ENCODE results near the gene FLYWCH1. TPM values are rescaled to one million over a fixed set of nuclear protein-coding genes. Genes with fewer than 3 reads are reported as not detected.
"Not testable (repeated sequence)": the region's sequence is repeated elsewhere in the genome, so short reads cannot be mapped to it uniquely, and the experiment has no call there.

Gene FLYWCH1
- total RNA-seq, 2 experiments from 2014 or later: 26.1 to 61.9 TPM

- Histone ChIP-seq H2AFZ (ENCODE audit: low read length) (no peak overlapping the region), H3K4me2 (ENCODE audit: low read length) (peak overlapping the region; percentile 36; the same call in 1 of the 2 replicates), H3K9me3 (ENCODE audit: low read length) (no peaks in the 10 kb centered on the region), H3K36me3 (ENCODE audit: insufficient read depth, low read length) (no peaks in the 10 kb centered on the region; the same call in 1 of the 2 replicates), H3K9me2 (ENCODE audit: insufficient read depth, low read length) (no peaks in the 10 kb centered on the region), H3K4me3 (ENCODE audit: low read depth, low read length, poor library complexity, severe bottlenecking) (no peak overlapping the region), H3K27ac (ENCODE audit: low read depth, low read length, poor library complexity, severe bottlenecking) (no peak overlapping the region), H3K4me1 (ENCODE audit: insufficient read depth, low read length, poor library complexity, severe bottlenecking) (peaks cover 4% of the 10 kb centered on the region), H4K20me1 (ENCODE audit: insufficient read depth, low read length) (peaks cover 4% of the 10 kb centered on the region; the same call in 1 of the 2 replicates), H3K79me2 (ENCODE audit: insufficient read depth, low read depth, low read length) (no peaks in the 10 kb centered on the region)
- no TSS peak for BruUV-seq (replicated peaks)
- CTCF ChIA-PET (ENCODE audit: unreplicated experiment): no interaction called here
- intact Hi-C loops (cut with micrococcal nuclease; ENCODE audit: unreplicated experiment): loop anchor here (5.0 kb wide), 1 partner anchor 36 kb away; the partner anchor contains the start of gene KREMEN2
- no peak for TF ChIP-seq EZH2phosphoT487 (IDR thresholded peaks at IDR 0.05; ENCODE audit: borderline replicate concordance, low read depth, low read length)
- TF ChIP-seq CTCF (conservative IDR thresholded peaks at IDR 0.05; ENCODE audit: low read length): no peak
- POLR2A ChIA-PET: no interaction called here
- DNase-seq (ENCODE audit: low spot score): no peak
Observed at GRCh38 chr16:2926650-2926999, 14.9 kb downstream of the FLYWCH1 start.

- Histone ChIP-seq H3K9me2 (ENCODE audit: insufficient read depth, low read length) (no peaks in the 10 kb centered on the region), H3K9me3 (ENCODE audit: low read length) (no peaks in the 10 kb centered on the region), H3K4me2 (ENCODE audit: low read length) (peak overlapping the region; percentile 36; the same call in 1 of the 2 replicates), H3K79me2 (ENCODE audit: insufficient read depth, low read depth, low read length) (no peaks in the 10 kb centered on the region), H3K4me3 (ENCODE audit: low read depth, low read length, poor library complexity, severe bottlenecking) (no peak overlapping the region), H4K20me1 (ENCODE audit: insufficient read depth, low read length) (peaks cover 4% of the 10 kb centered on the region; the same call in 1 of the 2 replicates), H3K27ac (ENCODE audit: low read depth, low read length, poor library complexity, severe bottlenecking) (no peak overlapping the region), H3K4me1 (ENCODE audit: insufficient read depth, low read length, poor library complexity, severe bottlenecking) (peaks cover 4% of the 10 kb centered on the region), H2AFZ (ENCODE audit: low read length) (no peak overlapping the region), H3K36me3 (ENCODE audit: insufficient read depth, low read length) (no peaks in the 10 kb centered on the region; the same call in 1 of the 2 replicates)
- peak; percentile 86 for DNase-seq (ENCODE audit: low spot score)
- BruUV-seq (replicated peaks): no TSS peak
- POLR2A ChIA-PET: interaction anchor here (0.6 kb wide), 1 partner anchor 26 kb away, joined by 4 read pairs; no protein-coding TSS in a partner anchor
- intact Hi-C loops (cut with micrococcal nuclease; ENCODE audit: unreplicated experiment): loop anchor here (1.0 to 5.0 kb wide), 2 partner anchors 35 to 56 kb away; partner anchors contain the start of gene KREMEN2
- CTCF ChIA-PET (ENCODE audit: unreplicated experiment): interaction anchor here (0.6 kb wide), 4 partner anchors 13 to 59 kb away, joined by 3 to 5 read pairs (median 4); no protein-coding TSS in a partner anchor
- TF ChIP-seq EZH2phosphoT487 (IDR thresholded peaks at IDR 0.05; ENCODE audit: borderline replicate concordance, low read depth, low read length): no peak
- peak; percentile 98 for TF ChIP-seq CTCF (conservative IDR thresholded peaks at IDR 0.05; ENCODE audit: low read length)
Observed at GRCh38 chr16:2927010-2927646, 15.4 kb downstream of the FLYWCH1 start.

GRCh38 chr16:2928151-2928550 lies 16.4 kb downstream of the FLYWCH1 start:
- H3K9me3 ChIP-seq (ENCODE audit: low read length); DNase-seq (ENCODE audit: low spot score); H3K27ac ChIP-seq (ENCODE audit: low read depth, low read length, poor library complexity, severe bottlenecking); H3K79me2 ChIP-seq (ENCODE audit: insufficient read depth, low read depth, low read length); H2AFZ ChIP-seq (ENCODE audit: low read length); H3K4me1 ChIP-seq (ENCODE audit: insufficient read depth, low read length, poor library complexity, severe bottlenecking); H3K4me3 ChIP-seq (ENCODE audit: low read depth, low read length, poor library complexity, severe bottlenecking); H4K20me1 ChIP-seq (ENCODE audit: insufficient read depth, low read length); H3K36me3 ChIP-seq (ENCODE audit: insufficient read depth, low read length); H3K9me2 ChIP-seq (ENCODE audit: insufficient read depth, low read length); POLR2A ChIA-PET; BruUV-seq (replicated peaks); H3K4me2 ChIP-seq (ENCODE audit: low read length); CTCF ChIA-PET (ENCODE audit: unreplicated experiment): not testable (repeated sequence)
- intact Hi-C loops (cut with micrococcal nuclease; ENCODE audit: unreplicated experiment): loop anchor here (5.0 kb wide), 1 partner anchor 34 kb away; the partner anchor contains the start of gene KREMEN2

Measured in OCI-LY7 (cell line).